Upper lobe of left lung (tissue), 4 donors: ENCODE measurements around the gene PDLIM4.

Experiments used
- CTCF ChIP-seq, 6 experiments: fragments of 450-650 bp in 4 of 6; fragments of 200-600 bp in 2 of 6; sonication (generic) in 2 of 6; IDR thresholded peaks; one replicate each; pipeline ENCODE4 v1.5.1; 2016 to 2019; ENCODE audit warnings: antibody characterized with exemption in 6 of 6
- EP300 ChIP-seq, 4 donors: sonication (generic); formaldehyde crosslinking; IDR thresholded peaks; one replicate each; pipeline ENCODE4 v1.5.1; 2017; ENCODE audit warnings: antibody characterized with exemption in 4 of 4, control low read depth in 2 of 4
- POLR2A ChIP-seq, 4 donors: fragments of 450-650 bp; IDR thresholded peaks; one replicate each; pipeline ENCODE4 v1.5.1; 2016 to 2017; ENCODE audit warnings: antibody characterized with exemption in 4 of 4, mild to moderate bottlenecking in 2 of 4
- POLR2AphosphoS5 ChIP-seq, 2 donors: sonication (generic); formaldehyde crosslinking; IDR thresholded peaks; one replicate each; pipeline ENCODE4 v1.5.1; 2017; ENCODE audit warnings: antibody characterized with exemption in 2 of 2

DNA sequence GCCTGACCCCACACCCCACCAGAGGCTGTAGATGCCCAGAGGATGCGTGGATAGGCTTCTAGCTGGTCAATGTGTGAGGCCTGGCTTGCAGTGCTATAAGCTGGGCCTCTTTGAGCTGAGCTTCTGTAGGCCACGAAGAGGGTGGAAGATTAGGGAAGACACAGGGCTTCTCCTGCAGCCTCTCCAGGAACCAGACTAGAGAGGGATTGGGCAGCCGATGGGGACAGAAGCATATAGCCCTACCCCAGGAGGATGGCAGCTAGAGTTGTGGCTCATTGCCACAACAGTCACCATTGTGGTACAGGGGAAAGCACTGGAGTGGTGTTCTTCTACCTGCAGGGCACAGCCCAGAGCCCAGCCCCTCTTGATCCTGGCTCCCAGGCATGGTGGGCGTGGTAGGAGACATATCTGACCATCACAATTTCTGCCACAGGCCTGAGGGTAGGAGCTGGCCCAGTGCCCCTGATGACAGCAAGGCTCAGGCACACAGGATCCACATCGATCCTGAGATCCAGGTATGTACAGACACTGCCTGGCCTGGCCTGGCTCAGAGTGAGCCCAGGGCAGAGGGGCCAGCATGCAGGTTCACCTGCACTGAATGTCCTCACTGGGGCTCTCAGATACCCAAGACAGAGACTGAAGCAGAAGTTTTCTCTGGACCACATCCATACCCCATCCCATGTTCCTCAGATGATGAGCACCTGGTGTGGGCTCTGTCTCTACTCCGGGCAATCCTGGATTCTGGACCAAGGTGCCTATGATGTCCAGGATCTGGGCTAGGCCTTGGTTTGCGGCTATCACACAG is 8.7 kb downstream of the PDLIM4 start:
- no peak for TF ChIP-seq POLR2A (IDR thresholded peaks at IDR 0.05)
- TF ChIP-seq CTCF (IDR thresholded peaks at IDR 0.05), result no peak
- TF ChIP-seq EP300 (IDR thresholded peaks at IDR 0.05), result no peak
- no peak for TF ChIP-seq POLR2AphosphoS5 (IDR thresholded peaks at IDR 0.05)
